Measurements from ENCODE around the gene CCNG2. TPM values are rescaled to one million over a fixed set of nuclear protein-coding genes. Genes with fewer than 3 reads are reported as not detected.
A peak's percentile ranks its signal among the peaks of the same experiment; 100 is the strongest.

CCNG2 gene
- total RNA-seq, 4 donors from 2014 or later = 24.0 to 91.8 (median 45.8) TPM

GRCh38 chr4:77193511-77194102 is 36.6 kb downstream of the CCNG2 start:
- Histone ChIP-seq H3K27ac (peak overlapping the region; percentile 25), H3K4me1 (no peaks in the 10 kb centered on the region), H3K36me3 (no peaks in the 10 kb centered on the region), H3K9me3 (no peaks in the 10 kb centered on the region), H3K27me3 (no peaks in the 10 kb centered on the region), H3K4me3 (no peak overlapping the region)
- peak; percentile 70 to 88 for DNase-seq (ENCODE audit: low spot score in 2 of 2)
- TF ChIP-seq CTCF (IDR thresholded peaks at IDR 0.05) (no peak), POLR2A (IDR thresholded peaks at IDR 0.05) (peak in 1 of 2 donors; percentile 11)
- WGBS = 80% methylated on average over 17 of the region's 17 CpGs

GRCh38 chr4:77194366-77194765 is 37.4 kb downstream of the CCNG2 start:
- no peaks in the 10 kb centered on the region for H3K4me1 ChIP-seq
- H3K9me3 ChIP-seq = no peaks in the 10 kb centered on the region
- H3K27me3 ChIP-seq = no peaks in the 10 kb centered on the region
- no peak for DNase-seq (ENCODE audit: low spot score in 2 of 2)
- no peak overlapping the region for H3K27ac ChIP-seq
- 67% methylated on average over 5 of the region's 5 CpGs for WGBS
- H3K4me3 ChIP-seq = no peak overlapping the region
- H3K36me3 ChIP-seq = no peaks in the 10 kb centered on the region
- TF ChIP-seq CTCF (IDR thresholded peaks at IDR 0.05) (no peak), EP300 (IDR thresholded peaks at IDR 0.05) (no peak), POLR2A (IDR thresholded peaks at IDR 0.05) (no peak), POLR2AphosphoS5 (IDR thresholded peaks at IDR 0.05) (no peak)

- Histone ChIP-seq H3K4me3 (no peak overlapping the region), H3K4me1 (no peaks in the 10 kb centered on the region), H3K36me3 (no peaks in the 10 kb centered on the region), H3K27ac (no peak overlapping the region), H3K27me3 (no peaks in the 10 kb centered on the region), H3K9me3 (no peaks in the 10 kb centered on the region)
- TF ChIP-seq EP300 (IDR thresholded peaks at IDR 0.05) = no peak
- no peak for TF ChIP-seq POLR2AphosphoS5 (IDR thresholded peaks at IDR 0.05)
- no peak for TF ChIP-seq POLR2A (IDR thresholded peaks at IDR 0.05)
- no peak for TF ChIP-seq CTCF (IDR thresholded peaks at IDR 0.05)
- DNase-seq (ENCODE audit: low spot score in 2 of 2) = no peak
- WGBS = 67% methylated on average over 1 of the region's 1 CpG
Measured at GRCh38 chr4:77194989-77195388, 38.0 kb downstream of the CCNG2 start.

GRCh38 chr4:77196866-77197265 is 39.9 kb downstream of the CCNG2 start:
- no peaks in the 10 kb centered on the region for H3K27me3 ChIP-seq
- WGBS = 75% methylated on average over 4 of the region's 4 CpGs
- H3K4me1 ChIP-seq = no peaks in the 10 kb centered on the region
- no peak overlapping the region for H3K27ac ChIP-seq
- H3K9me3 ChIP-seq = no peaks in the 10 kb centered on the region
- TF ChIP-seq POLR2AphosphoS5 (IDR thresholded peaks at IDR 0.05) (no peak), EP300 (IDR thresholded peaks at IDR 0.05) (no peak), CTCF (IDR thresholded peaks at IDR 0.05) (no peak), POLR2A (IDR thresholded peaks at IDR 0.05) (no peak)
- H3K4me3 ChIP-seq = no peak overlapping the region
- H3K36me3 ChIP-seq = no peaks in the 10 kb centered on the region
- no peak for DNase-seq (ENCODE audit: low spot score in 2 of 2)

GRCh38 chr4:77197361-77197760 is 40.4 kb downstream of the CCNG2 start:
- Histone ChIP-seq H3K27ac (no peak overlapping the region), H3K4me1 (peaks cover under 1% of the 10 kb centered on the region), H3K27me3 (no peaks in the 10 kb centered on the region), H3K36me3 (no peaks in the 10 kb centered on the region), H3K4me3 (no peak overlapping the region), H3K9me3 (no peaks in the 10 kb centered on the region)
- WGBS = 74% methylated on average over 5 of the region's 5 CpGs
- no peak for DNase-seq (ENCODE audit: low spot score in 2 of 2)
- no peak for TF ChIP-seq EP300 (IDR thresholded peaks at IDR 0.05)
- TF ChIP-seq POLR2A (IDR thresholded peaks at IDR 0.05) = no peak
- TF ChIP-seq CTCF (IDR thresholded peaks at IDR 0.05) = no peak
- no peak for TF ChIP-seq POLR2AphosphoS5 (IDR thresholded peaks at IDR 0.05)
